SK-N-MC (cell line): ENCODE data around the gene SPHK2.

ENCODE experiments used
- EZH2 ChIP-seq: fragments of 200-600 bp; sonication (generic); IDR thresholded peaks from one replicate; pipeline ENCODE4 v1.6.1; 2017; ENCODE audit warnings: antibody characterized with exemption
- POLR2AphosphoS5 ChIP-seq: IDR thresholded peaks from 2 replicates; pipeline ENCODE4 v1.6.1; 2012; ENCODE audit warnings: mild to moderate bottlenecking, low read depth, low read length, borderline replicate concordance

- TF ChIP-seq EZH2: no peak
- TF ChIP-seq POLR2AphosphoS5: no peak
These were observed 9.9 kb downstream of the SPHK2 start for GRCh38 chr19:48629297-48629598.
